ENCODE results near the gene NDOR1. TPM values are rescaled to one million over a fixed set of nuclear protein-coding genes. Genes with fewer than 3 reads are reported as not detected.

The NDOR1 gene
- total RNA-seq = 10.3 TPM

GRCh38 chr9:137205126-137206069 lies at the start of gene NDOR1, which contains the start of gene TMEM203:
TSS of gene NDOR1 (plus strand) at chr9:137205700. CDS start at chr9:137205778, 78 bp downstream.
TSS of gene TMEM203 (minus strand) at chr9:137205648. CDS start at chr9:137205414, 234 bp downstream.

GRCh38 chr9:137169896-137170358 lies 35.6 kb upstream of the NDOR1 start, which contains the start of gene LRRC26:
TSS of gene LRRC26 (minus strand) at chr9:137170051. CDS start at chr9:137169943, 108 bp downstream.

GRCh38 chr9:137188490-137189296 lies 16.8 kb upstream of the NDOR1 start, which contains the start of the genes ANAPC2 and SSNA1:
TSS of gene ANAPC2 (minus strand) at chr9:137188560. CDS start at chr9:137188532, 28 bp downstream.
TSS of gene SSNA1 (plus strand) at chr9:137188676. CDS start at chr9:137188727, 51 bp downstream.

GRCh38 chr9:137200311-137201204 lies 4.9 kb upstream of the NDOR1 start, which contains the start of gene TPRN:
TSS of gene TPRN (minus strand) at chr9:137200741. CDS start at chr9:137200711, 30 bp downstream.

GRCh38 chr9:137222190-137223077 lies 16.9 kb downstream of the NDOR1 start, which contains the start of gene RNF208:
TSS of gene RNF208 (minus strand) at chr9:137222240. CDS start at chr9:137221212, 1,028 bp downstream.

GRCh38 chr9:137224830-137225694 lies 19.6 kb downstream of the NDOR1 start, which contains the start of gene CYSRT1:
TSS of gene CYSRT1 (plus strand) at chr9:137225174. CDS start at chr9:137225622, 448 bp downstream.

GRCh38 chr9:137227054-137227852 lies 21.8 kb downstream of the NDOR1 start, which contains the start of gene RNF224:
TSS of gene RNF224 (plus strand) at chr9:137227502. CDS start at chr9:137228336, 834 bp downstream.

GRCh38 chr9:137230705-137231371 lies 25.3 kb downstream of the NDOR1 start, which contains the start of gene SLC34A3:
TSS of gene SLC34A3 (plus strand) at chr9:137230901. CDS start at chr9:137231703, 802 bp downstream.

GRCh38 chr9:137240841-137241489 lies 35.5 kb downstream of the NDOR1 start, which contains the start of gene TUBB4B:
TSS of gene TUBB4B (plus strand) at chr9:137241287. CDS start at chr9:137241361, 74 bp downstream.

GRCh38 chr9:137251194-137251461 lies 45.6 kb downstream of the NDOR1 start, which contains the start of gene STPG3:
TSS of gene STPG3 (plus strand) at chr9:137251286. CDS start at chr9:137251287, 1 bp downstream.

GRCh38 chr9:137254624-137255447 lies 49.3 kb downstream of the NDOR1 start, which contains the start of gene NELFB:
TSS of gene NELFB (plus strand) at chr9:137255327.

